NCI-H524 (cell line): ENCODE measurements around the gene C1QA.
"Not testable (repeated sequence)": the region's sequence is repeated elsewhere in the genome, so short reads cannot be mapped to it uniquely, and the experiment has no call there.

ENCODE experiments used
- DNase-seq, 2 experiments: peaks; one replicate each; lab custom pipeline; 2025; lab: John Stamatoyannopoulos, UW

Gene C1QA

DNA sequence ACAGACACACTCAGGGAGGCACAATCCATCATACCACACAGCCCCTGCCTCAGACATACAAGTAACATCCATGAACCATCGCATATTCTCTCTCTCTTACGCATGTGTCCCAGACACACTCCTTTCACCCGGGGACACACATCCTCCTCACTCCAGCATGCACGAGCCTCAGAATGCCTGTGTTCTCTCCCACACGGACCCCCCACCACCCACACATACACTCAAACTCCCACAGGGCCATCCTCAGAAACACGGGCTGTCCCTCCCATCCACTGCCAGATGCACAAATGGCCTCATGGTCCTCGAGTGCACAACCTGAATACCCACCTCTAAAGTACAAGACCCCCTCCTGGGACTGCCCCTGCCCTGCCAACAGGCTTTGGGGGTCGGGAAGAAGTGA is 4.8 kb downstream of the C1QA start:
- no peak for DNase-seq

DNA sequence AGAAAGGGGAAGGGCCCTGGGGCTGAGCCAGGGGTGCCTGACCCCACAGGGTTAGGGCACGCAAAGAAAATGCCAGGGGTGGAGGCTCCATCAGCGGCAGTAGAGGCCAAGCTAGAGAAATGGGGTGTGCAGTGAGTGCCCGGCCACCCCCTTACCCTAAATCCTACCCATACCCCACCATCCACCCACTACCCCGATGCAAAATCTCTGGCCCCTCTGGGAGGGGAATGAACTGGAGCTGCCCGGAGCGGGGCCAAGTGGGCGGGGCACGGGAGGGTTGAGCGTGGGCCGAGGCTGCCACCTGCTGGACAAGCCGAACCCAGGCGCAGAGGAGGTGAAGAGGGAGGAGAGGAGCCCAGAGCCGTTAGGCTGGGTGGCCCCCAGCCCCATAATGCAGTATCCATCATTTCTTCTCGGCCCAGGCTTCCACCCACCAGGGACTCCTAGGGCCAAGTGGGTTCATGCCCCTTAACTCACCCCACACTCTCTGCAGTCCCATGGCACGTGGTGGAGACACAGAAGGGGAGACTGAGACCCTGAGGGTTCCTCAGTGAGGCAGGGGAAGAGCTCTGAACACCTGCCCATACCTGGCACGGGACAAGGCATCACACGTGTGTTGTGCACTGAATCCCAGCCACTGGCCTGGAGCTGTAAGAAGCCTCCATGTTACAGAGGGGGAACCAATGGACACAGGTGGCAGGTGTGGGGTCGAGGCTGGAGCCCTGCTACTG is 5.6 kb downstream of the C1QA start:
- DNase-seq: peak in 1 of 2 experiments; percentile 43

DNA sequence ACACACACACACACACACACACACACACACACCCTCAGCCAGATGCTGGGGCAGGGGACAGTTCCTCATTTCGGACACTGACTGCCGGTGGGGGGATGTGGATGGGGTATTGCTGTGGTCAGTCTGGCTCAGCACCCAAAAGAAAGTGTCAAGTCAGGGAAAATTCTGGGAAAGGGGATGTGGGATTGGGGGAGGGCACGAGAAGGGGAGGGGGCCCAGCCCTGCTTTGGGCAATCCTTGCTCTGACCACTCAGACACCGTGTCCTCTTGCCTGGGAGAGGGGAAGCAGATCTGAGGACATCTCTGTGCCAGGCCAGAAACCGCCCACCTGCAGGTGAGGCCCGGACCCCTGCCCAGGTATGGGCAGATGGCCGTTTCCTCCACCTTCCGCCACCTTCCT is 7.0 kb downstream of the C1QA start, which contains the start of gene C1QC:
TSS of gene C1QC (plus strand) at position 253 of the 400 bp plus-strand sequence. CDS start 391 bp downstream, outside the sequence.
- DNase-seq: no peak

DNA sequence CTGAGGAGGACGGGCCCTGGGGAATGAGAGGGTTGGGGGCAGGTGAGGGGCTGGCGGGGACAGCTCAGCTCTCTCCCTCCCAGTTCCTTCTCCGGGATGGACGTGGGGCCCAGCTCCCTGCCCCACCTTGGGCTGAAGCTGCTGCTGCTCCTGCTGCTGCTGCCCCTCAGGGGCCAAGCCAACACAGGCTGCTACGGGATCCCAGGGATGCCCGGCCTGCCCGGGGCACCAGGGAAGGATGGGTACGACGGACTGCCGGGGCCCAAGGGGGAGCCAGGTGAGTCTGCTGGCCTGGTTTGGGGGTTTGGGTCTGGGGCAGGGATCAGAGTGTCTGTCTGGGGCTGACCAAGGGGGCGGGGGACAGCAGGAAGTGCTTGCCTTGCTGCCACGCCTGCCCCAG is 7.5 kb downstream of the C1QA start:
- no peak for DNase-seq

DNA sequence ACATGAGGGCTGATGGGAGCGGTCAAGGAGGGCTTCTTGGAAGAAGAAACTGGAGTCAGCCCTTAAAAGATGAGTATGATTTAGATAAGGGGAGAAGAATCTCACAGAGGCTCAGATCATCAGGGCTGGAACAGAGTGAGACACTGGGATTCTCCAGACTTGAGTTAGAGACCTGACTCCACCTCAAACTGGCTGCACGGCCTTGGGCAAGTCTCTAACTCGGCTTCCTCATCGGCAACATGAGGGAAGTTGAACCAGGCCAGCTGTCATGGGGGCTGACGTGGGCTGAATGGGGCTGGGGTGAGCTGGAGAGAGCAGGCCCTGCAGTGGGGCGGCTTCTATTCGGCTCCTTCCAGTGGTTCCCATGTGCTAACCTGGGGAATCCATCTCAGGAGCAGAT is 9.5 kb downstream of the C1QA start:
- DNase-seq: no peak

DNA sequence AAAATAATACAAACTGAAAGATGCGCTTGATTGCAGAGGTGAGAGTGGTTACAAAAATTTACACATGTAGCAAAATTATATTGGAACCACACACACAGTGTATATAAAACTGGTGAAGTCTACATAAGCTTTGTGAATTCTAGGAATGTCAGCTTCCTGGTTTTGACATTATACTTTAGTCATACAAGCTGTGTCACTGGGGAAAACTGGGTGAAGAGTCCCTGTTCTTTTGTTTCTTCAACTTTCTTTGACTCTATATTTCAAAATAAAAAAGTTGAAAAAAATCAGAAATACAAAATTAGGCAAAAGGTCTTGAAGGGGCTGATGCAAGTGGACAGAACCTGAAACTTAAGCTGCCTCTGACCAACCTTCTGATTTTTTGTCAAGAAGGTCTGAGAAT is 10.0 kb downstream of the C1QA start:
- DNase-seq: no peak

DNA sequence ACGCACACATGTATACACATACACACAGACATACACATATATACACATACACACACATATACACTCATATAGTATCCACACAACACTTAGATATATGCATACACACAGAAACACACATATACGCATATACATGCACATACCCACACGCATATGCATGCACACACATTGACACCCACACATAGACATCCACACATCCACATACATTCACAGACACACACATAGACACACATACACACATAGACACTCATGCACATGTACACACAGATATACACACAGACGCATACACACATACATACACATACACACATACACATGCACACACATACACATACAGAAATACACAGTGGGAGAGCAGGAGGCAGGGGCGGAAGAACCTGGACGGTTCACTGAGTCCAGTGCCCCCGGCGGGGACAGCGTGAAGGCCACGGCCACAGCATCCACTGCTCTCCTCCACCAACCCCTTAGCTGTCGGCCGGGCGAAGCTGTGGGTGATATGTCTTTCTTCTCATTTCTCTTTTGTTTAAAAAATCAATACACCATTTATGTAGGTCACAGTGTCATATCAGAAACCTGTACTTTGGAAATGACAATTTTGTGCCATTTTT is 13.8 kb downstream of the C1QA start:
- DNase-seq: no peak

DNA sequence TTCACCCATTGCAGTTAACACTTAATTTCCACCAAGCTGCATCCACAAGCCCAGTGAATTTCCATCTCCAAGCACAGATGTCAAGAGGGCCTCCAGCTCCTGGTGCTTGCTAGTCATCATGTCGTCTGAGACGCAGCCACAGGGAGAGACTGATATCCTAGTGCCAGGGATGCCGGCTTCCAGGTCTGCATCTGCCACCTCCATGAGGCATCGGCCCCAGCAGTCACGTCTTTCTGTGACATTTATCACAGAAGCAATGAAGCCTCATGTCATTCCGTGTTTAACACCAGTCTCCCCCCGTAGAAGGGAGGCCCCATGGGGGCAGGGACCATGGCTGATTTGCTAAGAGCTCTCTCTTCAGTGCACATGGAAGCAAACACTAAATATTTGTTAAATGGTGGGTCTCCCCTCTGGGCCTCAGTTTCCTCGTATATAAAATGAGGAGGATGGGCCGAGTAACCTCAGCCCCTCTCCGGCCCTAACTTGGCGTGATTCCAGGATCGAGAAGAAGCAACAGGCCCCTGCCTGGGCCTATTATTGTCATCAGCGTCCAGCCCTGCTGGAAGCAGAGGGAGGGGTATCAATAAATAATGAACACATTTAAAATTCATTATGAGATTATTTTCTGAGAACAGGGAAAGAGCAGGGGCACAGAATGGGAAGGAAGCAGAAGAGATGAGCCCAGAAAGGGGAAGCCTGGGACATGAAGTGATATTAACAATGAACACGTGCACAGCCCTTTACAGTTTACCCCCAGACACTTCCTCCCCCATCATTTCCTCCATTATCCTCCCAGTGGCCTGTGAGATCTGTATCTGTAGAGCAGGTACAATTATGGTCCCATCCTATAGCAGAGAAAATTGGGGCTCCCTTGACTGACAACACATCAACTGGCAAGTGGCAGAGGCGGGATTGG is 15.8 kb downstream of the C1QA start:
- no peak for DNase-seq

DNA sequence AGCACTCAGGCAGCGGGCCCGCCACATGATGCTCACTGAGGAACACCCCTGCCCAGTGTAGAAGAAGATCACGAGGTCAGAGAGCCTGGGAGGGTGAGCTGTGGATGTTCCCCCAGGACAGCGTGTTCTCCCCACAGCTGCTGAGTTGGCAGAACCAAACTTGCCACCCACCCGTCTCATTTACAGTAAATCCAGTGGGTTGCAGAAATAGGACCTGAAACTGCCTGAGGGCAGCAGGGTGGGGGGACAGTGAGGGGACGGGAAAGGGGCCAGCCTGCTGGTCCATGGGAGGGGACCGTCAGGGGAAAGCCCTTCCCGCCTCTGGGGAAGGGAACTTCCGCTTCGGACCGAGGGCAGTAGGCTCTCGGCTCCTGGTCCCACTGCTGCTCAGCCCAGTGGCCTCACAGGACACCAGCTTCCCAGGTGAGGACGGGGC is 16.5 kb downstream of the C1QA start, which contains the start of gene C1QB:
TSS of gene C1QB (plus strand) at position 356 of the 436 bp plus-strand sequence. CDS start 6,227 bp downstream, outside the sequence.
- no peak for DNase-seq

DNA sequence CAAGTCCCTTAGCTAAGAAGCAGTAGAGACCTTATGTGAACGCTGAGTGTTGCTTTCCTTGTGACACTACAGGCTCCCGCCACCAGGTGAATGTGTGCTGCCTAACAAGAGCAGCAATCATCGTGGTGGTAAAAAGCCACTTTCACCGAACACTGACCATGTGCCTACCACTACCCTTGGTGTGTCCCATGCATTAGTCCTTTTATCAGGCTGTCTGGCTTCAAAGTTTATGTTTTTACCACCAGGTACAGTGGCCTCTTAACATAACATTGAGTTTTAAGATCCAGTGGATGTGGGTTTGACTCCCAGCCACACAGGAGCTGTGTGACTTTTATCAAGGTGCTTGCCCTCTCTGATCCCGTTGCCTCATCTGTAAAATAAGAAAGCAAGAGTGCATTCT is 18.3 kb downstream of the C1QA start:
- DNase-seq: no peak

DNA sequence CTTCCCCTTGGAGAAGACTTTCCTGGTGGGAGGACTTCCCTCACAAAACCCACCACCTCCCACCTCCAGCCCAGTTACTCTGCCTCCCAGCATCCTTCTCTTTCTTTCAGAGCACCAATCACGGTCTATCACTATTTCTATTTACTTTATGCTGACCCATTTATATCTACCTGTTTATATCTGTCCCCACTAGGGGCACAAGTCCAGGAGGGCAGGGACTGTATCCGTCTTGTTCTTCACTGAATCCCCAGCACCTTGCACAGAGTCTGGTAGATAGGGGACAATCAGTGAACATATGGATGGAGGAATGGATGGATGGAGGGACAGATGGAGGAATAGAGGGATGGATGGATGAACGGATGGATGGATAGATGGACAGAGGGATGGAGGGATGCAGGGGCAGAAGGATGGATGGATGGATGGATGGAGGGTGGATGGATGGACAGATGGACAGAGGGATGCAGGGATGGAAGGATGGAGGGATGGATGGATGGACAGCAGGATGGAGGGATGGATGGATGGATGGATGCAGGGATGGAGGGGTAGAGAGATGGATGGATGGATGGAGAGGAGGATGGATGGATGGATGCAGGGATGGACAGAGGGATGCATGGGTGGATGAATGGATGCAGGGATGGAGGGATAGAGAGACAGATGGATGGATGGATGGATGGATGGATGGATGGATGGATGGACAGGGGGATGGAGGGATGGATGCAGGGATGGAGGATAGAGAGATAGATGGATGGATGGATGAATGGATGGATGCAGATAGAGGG is 22.1 kb downstream of the C1QA start:
- DNase-seq: no peak

DNA sequence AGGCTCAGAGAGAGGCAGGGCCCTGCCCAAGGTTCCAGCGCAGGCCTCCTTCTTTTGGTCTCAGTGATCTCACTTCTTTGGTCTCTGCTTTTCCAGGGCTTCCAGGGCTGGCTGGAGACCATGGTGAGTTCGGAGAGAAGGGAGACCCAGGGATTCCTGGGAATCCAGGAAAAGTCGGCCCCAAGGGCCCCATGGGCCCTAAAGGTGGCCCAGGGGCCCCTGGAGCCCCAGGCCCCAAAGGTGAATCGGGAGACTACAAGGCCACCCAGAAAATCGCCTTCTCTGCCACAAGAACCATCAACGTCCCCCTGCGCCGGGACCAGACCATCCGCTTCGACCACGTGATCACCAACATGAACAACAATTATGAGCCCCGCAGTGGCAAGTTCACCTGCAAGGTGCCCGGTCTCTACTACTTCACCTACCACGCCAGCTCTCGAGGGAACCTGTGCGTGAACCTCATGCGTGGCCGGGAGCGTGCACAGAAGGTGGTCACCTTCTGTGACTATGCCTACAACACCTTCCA is 24.4 kb downstream of the C1QA start:
- no peak for DNase-seq

DNA sequence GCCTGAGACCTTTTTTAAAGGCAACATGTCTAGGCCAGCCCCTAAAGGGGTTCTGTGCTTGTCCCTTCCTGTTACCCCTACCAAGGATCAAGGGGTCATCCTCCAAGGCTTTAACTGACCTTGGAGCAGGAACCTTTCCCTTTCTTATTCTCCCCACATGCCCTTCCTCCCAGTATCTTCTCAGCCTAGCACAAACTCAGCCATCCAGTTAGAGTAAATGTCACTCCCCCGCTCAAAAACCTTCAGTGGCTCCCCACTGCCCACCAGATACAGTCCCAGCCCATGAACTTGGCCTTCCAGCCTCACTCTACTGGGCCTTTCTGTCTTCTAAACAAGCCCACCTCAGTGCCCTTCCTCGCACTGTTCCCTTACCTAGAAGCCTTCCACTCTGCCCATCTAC is 25.5 kb downstream of the C1QA start:
- DNase-seq: no peak

DNA sequence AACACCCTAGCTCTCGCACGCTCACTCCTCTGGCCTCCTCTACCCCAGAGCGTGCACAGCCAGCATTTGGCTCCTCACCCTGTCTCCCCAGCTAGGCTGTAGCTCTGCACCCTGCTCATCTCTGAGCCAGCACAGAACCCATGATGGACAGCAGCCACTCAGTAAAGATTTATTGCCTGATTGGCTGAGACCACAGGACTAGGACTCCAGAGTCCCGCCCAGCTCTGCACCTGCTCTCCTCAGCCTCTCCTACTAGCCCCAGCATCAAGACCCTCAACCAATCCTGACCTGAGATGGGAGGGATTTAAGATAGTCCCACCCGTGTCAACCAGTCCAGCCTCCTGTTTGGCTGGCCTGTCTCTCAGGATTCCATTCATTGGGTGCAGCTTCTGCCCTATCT is 25.9 kb downstream of the C1QA start:
- DNase-seq: peak; percentile 42 to 65

DNA sequence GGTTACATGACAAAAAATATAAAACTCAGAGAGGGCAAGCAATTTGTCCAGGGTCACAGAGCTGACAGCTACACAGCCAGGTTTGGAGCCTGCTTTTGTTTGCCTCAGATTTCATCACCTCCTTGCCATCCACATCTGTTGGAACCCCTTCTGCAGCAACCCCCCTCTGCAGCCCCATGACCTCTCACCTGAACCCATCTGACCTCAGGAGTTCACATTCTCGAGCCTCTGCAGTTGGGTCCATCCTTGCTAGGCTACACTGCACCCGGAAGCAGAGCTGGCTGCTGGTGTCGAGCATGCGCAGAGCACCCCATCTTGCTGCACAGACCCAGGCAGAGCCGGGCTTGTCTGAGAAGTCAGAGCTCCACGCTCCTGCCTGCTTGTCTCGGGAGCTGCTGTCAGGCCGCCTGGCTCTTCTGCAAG is 26.6 kb downstream of the C1QA start:
- no peak for DNase-seq

DNA sequence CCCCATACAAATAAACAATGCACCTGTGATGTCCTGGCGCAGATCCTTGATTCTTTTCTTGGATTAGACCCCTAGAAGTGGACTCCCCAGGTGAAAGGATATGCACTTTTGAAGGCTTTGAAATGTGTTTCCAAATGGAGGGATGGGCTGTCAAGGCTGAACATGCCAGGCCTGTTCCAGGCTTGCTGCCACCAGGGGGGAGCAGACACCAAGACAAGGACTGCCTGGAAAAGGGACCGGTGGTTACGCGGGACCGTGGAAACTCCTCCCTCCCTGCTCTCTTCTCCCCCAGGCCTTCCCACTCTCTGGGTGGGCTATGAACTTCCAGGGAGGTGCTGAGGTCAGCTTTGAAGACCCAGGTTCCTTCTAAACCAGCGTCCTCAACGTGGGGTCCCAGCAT is 29.3 kb downstream of the C1QA start:
- peak; percentile 27 to 66 for DNase-seq

DNA sequence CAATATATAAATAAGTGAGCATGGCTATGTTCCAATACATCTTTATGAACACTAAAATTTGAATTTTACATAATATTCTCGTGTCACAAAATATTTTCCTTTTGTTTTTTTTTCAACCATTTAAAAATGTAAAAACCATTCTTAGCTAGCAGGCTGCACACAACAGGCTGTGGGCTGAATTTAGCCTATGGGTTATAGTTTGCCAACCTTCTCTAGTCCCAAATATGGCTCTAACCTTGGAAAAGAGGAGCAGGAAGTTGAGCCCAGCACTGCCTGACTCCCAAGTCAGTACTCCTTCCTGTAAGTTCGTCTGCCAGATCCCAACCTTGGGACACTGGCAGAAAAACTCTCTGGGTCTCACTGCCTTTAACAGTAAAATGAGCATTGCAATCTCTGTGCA is 30.0 kb downstream of the C1QA start:
- DNase-seq: no peak

DNA sequence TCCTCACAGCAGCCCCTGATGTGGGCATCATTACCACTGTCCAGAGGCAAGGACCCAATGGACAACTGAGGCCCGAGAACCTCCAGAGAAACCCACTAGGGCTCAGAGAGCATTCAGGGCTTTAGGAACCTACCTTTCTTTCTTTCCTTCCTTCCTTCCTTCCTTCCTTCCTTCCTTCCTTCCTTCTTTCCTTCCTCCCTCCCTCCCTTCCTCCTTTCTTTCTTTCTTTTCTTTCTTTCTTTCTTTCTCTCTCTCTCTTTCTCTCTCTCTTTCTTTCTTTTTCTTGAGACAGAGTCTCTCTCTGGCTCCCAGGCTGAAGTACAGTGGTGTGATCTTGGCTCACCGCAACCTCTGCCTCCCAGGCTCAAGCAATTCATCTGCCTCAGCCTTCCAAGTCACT is 32.4 kb downstream of the C1QA start:
- not testable (repeated sequence) for DNase-seq

DNA sequence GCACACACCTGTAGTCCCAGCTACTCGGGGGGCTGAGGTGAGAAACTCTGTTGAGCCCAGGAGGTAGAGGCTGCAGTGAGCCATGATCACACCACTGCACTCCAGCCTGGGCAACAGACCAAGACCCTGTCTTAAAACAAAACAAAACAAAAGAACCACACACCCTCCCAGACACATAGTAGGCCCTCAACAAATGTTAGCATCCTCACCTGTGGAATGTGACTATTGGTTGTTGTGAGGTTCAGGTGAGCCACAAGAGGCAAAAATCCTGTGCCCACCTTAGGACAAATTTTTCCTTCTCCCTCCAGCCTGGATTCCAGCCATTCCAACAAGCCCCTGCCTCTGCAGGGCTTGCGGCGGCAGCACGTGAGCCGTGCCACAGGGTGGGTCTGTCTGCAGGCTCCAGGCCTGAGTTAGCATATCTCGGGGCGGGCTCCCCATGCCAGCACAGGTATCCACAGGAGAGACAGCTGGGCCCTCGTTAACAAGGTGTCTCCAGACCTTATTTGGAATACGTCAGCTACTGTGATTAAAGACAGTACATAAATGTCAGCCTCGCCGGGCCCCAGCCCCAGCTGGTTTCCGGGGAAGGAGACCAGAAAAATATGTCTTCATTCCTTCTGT is 34.0 kb downstream of the C1QA start:
- no peak for DNase-seq

DNA sequence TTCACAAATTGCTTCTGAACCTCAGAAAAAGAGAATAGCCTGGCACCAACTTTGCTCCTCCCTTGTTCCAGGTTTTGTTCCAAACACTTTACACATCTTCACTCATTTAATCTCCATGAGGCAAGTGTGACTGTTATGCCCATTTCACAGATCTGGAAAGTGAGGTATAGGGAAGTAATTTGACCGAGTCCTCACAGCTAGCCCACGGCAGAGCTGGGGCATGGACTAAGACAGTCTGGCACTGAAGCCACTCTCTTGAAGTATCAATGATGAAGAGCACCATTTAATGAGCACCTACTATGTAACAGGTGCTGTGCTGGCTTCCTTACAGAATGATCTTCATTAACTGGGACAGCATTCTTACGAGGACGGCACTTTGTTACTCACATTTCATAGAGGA is 35.6 kb downstream of the C1QA start:
- no peak for DNase-seq
